DOHH2 (cell line): Measurements from ENCODE around the gene HDAC10.

ENCODE experiments used
- H3F3A ChIP-seq: fragments of 200-600 bp; sonication (generic), shearing (Covaris generic); 2 replicates; pipeline ENCODE4 v1.6.0; 2016; ENCODE audit warnings: antibody characterized with exemption, mild to moderate bottlenecking; ENCODE audit not compliant: control insufficient read depth, insufficient read depth
- H3K27ac ChIP-seq: fragments of 200-600 bp; sonication (generic); 2 replicates; pipeline ENCODE4 v1.5.1; 2014; ENCODE audit warnings: low read depth, mild to moderate bottlenecking, low read length, moderate library complexity
- H3K27me3 ChIP-seq: fragments of 200-600 bp; sonication (generic); 2 replicates; pipeline ENCODE4 v1.6.1; 2014; ENCODE audit warnings: mild to moderate bottlenecking, low read length, mixed read lengths; ENCODE audit not compliant: control insufficient read depth
- H3K36me3 ChIP-seq: fragments of 200-600 bp; sonication (generic); 2 replicates; pipeline ENCODE4 v1.6.1; 2014; ENCODE audit warnings: mild to moderate bottlenecking, low read length, moderate library complexity, mixed read lengths; ENCODE audit not compliant: control insufficient read depth
- H3K4me1 ChIP-seq: fragments of 200-600 bp; sonication (generic); 2 replicates; pipeline ENCODE4 v1.6.1; 2014; ENCODE audit warnings: mild to moderate bottlenecking, low read length, mixed read lengths; ENCODE audit not compliant: control insufficient read depth
- H3K4me2 ChIP-seq: fragments of 200-600 bp; sonication (generic); 2 replicates; pipeline ENCODE4 v1.6.0; 2014; ENCODE audit warnings: mild to moderate bottlenecking, low read length, moderate library complexity
- H3K4me3 ChIP-seq: fragments of 200-600 bp; sonication (generic); 2 replicates; pipeline ENCODE4 v1.5.1; 2014; ENCODE audit warnings: mild to moderate bottlenecking, low read length, mixed read lengths
- H3K79me2 ChIP-seq: fragments of 200-600 bp; sonication (generic); 2 replicates; pipeline ENCODE4 v1.6.1; 2014; ENCODE audit warnings: mild to moderate bottlenecking, low read length, mixed read lengths; ENCODE audit not compliant: control insufficient read depth
- H3K9me2 ChIP-seq: fragments of 200-600 bp; sonication (generic); replicated peaks from 2 replicates; pipeline ENCODE4 v1.6.1; 2014; ENCODE audit warnings: mild to moderate bottlenecking, low read length, mixed read lengths; ENCODE audit not compliant: control insufficient read depth
- H3K9me3 ChIP-seq: fragments of 200-600 bp; sonication (generic); 2 replicates; pipeline ENCODE4 v1.6.1; 2014; ENCODE audit warnings: antibody characterized with exemption, low read length, mixed read lengths; ENCODE audit not compliant: control insufficient read depth, insufficient read depth
- H4K20me1 ChIP-seq: fragments of 200-600 bp; sonication (generic); 2 replicates; pipeline ENCODE4 v1.6.0; 2014; ENCODE audit warnings: low read depth, mild to moderate bottlenecking, antibody characterized with exemption, low read length, moderate library complexity; ENCODE audit not compliant: control insufficient read depth, insufficient read depth
- EZH2phosphoT487 ChIP-seq: fragments of 200-600 bp; sonication (generic); IDR thresholded peaks from 2 replicates; pipeline ENCODE4 v1.6.1; 2017; ENCODE audit warnings: borderline replicate concordance, mild to moderate bottlenecking, antibody characterized with exemption, low read length, moderate library complexity, mixed read lengths
- TF ChIP-seq, protein P1 (sequence below): fragments of 200-600 bp; sonication (generic); IDR thresholded peaks from one replicate; pipeline ENCODE4 v1.5.1; 2014; ENCODE audit warnings: antibody characterized with exemption, mild to moderate bottlenecking, low read depth, low read length; ENCODE audit not compliant: poor library complexity, severe bottlenecking

Gene HDAC10

GRCh38 chr22:50269970-50270665 is 19.1 kb upstream of the HDAC10 start, which contains the start of gene MAPK11:
TSS of gene MAPK11 (minus strand) at chr22:50270380. CDS start at chr22:50270292, 88 bp downstream.
- H3K36me3 ChIP-seq = peaks cover 8% of the 10 kb centered on the region
- H3K4me3 ChIP-seq = peak within 1 kb of the TSS; percentile 75
- TF ChIP-seq, protein P1, sequence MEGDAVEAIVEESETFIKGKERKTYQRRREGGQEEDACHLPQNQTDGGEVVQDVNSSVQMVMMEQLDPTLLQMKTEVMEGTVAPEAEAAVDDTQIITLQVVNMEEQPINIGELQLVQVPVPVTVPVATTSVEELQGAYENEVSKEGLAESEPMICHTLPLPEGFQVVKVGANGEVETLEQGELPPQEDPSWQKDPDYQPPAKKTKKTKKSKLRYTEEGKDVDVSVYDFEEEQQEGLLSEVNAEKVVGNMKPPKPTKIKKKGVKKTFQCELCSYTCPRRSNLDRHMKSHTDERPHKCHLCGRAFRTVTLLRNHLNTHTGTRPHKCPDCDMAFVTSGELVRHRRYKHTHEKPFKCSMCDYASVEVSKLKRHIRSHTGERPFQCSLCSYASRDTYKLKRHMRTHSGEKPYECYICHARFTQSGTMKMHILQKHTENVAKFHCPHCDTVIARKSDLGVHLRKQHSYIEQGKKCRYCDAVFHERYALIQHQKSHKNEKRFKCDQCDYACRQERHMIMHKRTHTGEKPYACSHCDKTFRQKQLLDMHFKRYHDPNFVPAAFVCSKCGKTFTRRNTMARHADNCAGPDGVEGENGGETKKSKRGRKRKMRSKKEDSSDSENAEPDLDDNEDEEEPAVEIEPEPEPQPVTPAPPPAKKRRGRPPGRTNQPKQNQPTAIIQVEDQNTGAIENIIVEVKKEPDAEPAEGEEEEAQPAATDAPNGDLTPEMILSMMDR = no peak
- no peak for TF ChIP-seq EZH2phosphoT487
- no peaks in the 10 kb centered on the region for H3K9me3 ChIP-seq
- H3F3A ChIP-seq = peaks cover 6% of the 10 kb centered on the region; the same call in 1 of the 2 replicates
- H4K20me1 ChIP-seq = peaks cover 3% of the 10 kb centered on the region; the same call in 1 of the 2 replicates
- H3K9me2 ChIP-seq = no peaks in the 10 kb centered on the region
- H3K27me3 ChIP-seq = 0 out of 2 replicates have a peak, but pooled peaks cover 3% of the 10 kb centered on the region
- H3K27ac ChIP-seq = 0 out of 2 replicates have a peak within 1 kb of the TSS, but pooled peaks have one; percentile 12
- H3K4me1 ChIP-seq = peaks cover 43% of the 10 kb centered on the region
- H3K4me2 ChIP-seq = peak within 1 kb of the TSS; percentile 86
- no peaks in the 10 kb centered on the region for H3K79me2 ChIP-seq

- Histone ChIP-seq H3F3A (peaks cover 6% of the 10 kb centered on the region; the same call in 1 of the 2 replicates), H3K27ac (0 out of 2 replicates have a peak overlapping the region, but pooled peaks have one; percentile 12), H3K79me2 (no peaks in the 10 kb centered on the region), H3K36me3 (peaks cover 4% of the 10 kb centered on the region), H3K4me3 (peak overlapping the region; percentile 73), H3K4me2 (peak overlapping the region; percentile 74), H3K9me3 (no peaks in the 10 kb centered on the region), H3K9me2 (no peaks in the 10 kb centered on the region), H3K27me3 (0 out of 2 replicates have a peak, but pooled peaks cover 3% of the 10 kb centered on the region), H3K4me1 (peaks cover 46% of the 10 kb centered on the region), H4K20me1 (peaks cover 3% of the 10 kb centered on the region; the same call in 1 of the 2 replicates)
- no peak for TF ChIP-seq EZH2phosphoT487
- TF ChIP-seq, protein P1 = no peak
These were observed 18.5 kb upstream of the HDAC10 start for GRCh38 chr22:50269573-50269969.

DNA sequence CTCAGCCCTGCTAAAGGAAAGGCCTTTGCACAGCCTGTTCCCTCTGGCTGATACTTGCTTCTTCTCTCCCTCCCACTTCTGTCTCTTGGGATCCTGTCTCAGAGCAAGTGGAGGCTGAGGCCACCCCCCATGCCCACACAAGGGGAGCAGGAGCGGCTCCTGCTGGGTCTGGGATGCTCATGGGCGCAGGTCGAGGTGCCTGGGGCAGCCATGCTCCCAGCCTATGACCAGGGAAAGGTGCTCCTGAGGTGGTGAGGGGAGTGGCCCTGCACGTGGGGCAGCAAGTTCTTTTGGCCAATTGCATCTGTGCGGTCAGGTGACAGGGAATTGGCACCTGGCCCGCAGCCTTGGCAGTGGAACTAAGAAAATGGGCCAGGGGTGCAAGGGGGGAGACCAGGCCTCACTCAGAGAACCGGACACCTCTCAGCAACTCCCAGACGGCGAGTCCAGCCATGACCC is 17.6 kb upstream of the HDAC10 start:
- H3K4me2 ChIP-seq = peak overlapping the region; percentile 74
- no peak for TF ChIP-seq EZH2phosphoT487
- TF ChIP-seq, protein P1 = no peak
- 0 out of 2 replicates have a peak, but pooled peaks cover 3% of the 10 kb centered on the region for H3K27me3 ChIP-seq
- H3K4me1 ChIP-seq = peaks cover 46% of the 10 kb centered on the region
- H3K9me3 ChIP-seq = no peaks in the 10 kb centered on the region
- H3K36me3 ChIP-seq = no peaks in the 10 kb centered on the region
- no peaks in the 10 kb centered on the region for H3K9me2 ChIP-seq
- no peaks in the 10 kb centered on the region for H3K79me2 ChIP-seq
- no peak overlapping the region for H3K27ac ChIP-seq
- H3F3A ChIP-seq = peaks cover 6% of the 10 kb centered on the region; the same call in 1 of the 2 replicates
- peaks cover 3% of the 10 kb centered on the region; the same call in 1 of the 2 replicates for H4K20me1 ChIP-seq
- no peak overlapping the region; the same call in 1 of the 2 replicates for H3K4me3 ChIP-seq
